NK-92 treated with Interleukin-12 subunit alpha and Interleukin-12 subunit beta, amount 100 ng/mL, for 24 hours (cell line): Measurements from ENCODE around the gene PDS5B.
"Not testable (repeated sequence)": the region's sequence is repeated elsewhere in the genome, so short reads cannot be mapped to it uniquely, and the experiment has no call there.

Experiments
- DNase-seq: peaks from one replicate; lab custom pipeline; 2025; lab: John Stamatoyannopoulos, UW

PDS5B gene

GRCh38 chr13:32728327-32728726 lies 142.1 kb downstream of the PDS5B start:
- no peak for DNase-seq

- not testable (repeated sequence) for DNase-seq
Measured at GRCh38 chr13:32729097-32729496, 142.8 kb downstream of the PDS5B start.

GRCh38 chr13:32731074-32731473 lies 144.8 kb downstream of the PDS5B start:
- no peak for DNase-seq

- DNase-seq = no peak
Measured at GRCh38 chr13:32731576-32731975, 145.3 kb downstream of the PDS5B start.

GRCh38 chr13:32733690-32734089 lies 147.4 kb downstream of the PDS5B start:
- no peak for DNase-seq

- DNase-seq = no peak
Measured at GRCh38 chr13:32734511-32734910, 148.3 kb downstream of the PDS5B start.

GRCh38 chr13:32735859-32736258 lies 149.6 kb downstream of the PDS5B start:
- no peak for DNase-seq

GRCh38 chr13:32736648-32737047 lies 150.4 kb downstream of the PDS5B start:
- no peak for DNase-seq

- no peak for DNase-seq
Measured at GRCh38 chr13:32737111-32737571, 150.9 kb downstream of the PDS5B start.

GRCh38 chr13:32737679-32738078 lies 151.4 kb downstream of the PDS5B start:
- no peak for DNase-seq

GRCh38 chr13:32745509-32745908 lies 159.3 kb downstream of the PDS5B start:
- DNase-seq = no peak

GRCh38 chr13:32746474-32746873 lies 160.2 kb downstream of the PDS5B start:
- DNase-seq = no peak

- no peak for DNase-seq
Measured at GRCh38 chr13:32748305-32748704, 162.1 kb downstream of the PDS5B start.

GRCh38 chr13:32751340-32751739 lies 165.1 kb downstream of the PDS5B start:
- DNase-seq = no peak

- DNase-seq = no peak
Measured at GRCh38 chr13:32752311-32752710, 166.1 kb downstream of the PDS5B start.

GRCh38 chr13:32752997-32753606 lies 166.8 kb downstream of the PDS5B start:
- no peak for DNase-seq

- no peak for DNase-seq
Measured at GRCh38 chr13:32754179-32754578, 167.9 kb downstream of the PDS5B start.

GRCh38 chr13:32759152-32759551 lies 172.9 kb downstream of the PDS5B start:
- no peak for DNase-seq

GRCh38 chr13:32761472-32761871 lies 175.2 kb downstream of the PDS5B start:
- no peak for DNase-seq

- DNase-seq = no peak
Measured at GRCh38 chr13:32779119-32779518, 192.9 kb downstream of the PDS5B start.

GRCh38 chr13:32781906-32782305 lies 195.7 kb downstream of the PDS5B start:
- no peak for DNase-seq

- DNase-seq = no peak
Measured at GRCh38 chr13:32783067-32783466, 196.8 kb downstream of the PDS5B start.

GRCh38 chr13:32790731-32791130 lies 204.5 kb downstream of the PDS5B start:
- DNase-seq = no peak

GRCh38 chr13:32791545-32792172 lies 205.4 kb downstream of the PDS5B start:
- no peak for DNase-seq
